K562 (cell line): ENCODE results near the gene TESK2. TPM values are rescaled to one million over a fixed set of nuclear protein-coding genes. Genes with fewer than 3 reads are reported as not detected.

Experiments used
- ARID2 ChIP-seq: fragments of 450-650 bp; IDR thresholded peaks from 2 replicates; pipeline ENCODE4 v1.6.1; 2017; ENCODE audit warnings: antibody characterized with exemption, mild to moderate bottlenecking
- CEBPB ChIP-seq: fragments of 450-650 bp; IDR thresholded peaks from 2 replicates; pipeline ENCODE4 v1.6.1; 2016; ENCODE audit warnings: missing genetic modification characterization, missing compliant biosample characterization
- CREB3L1 ChIP-seq: fragments of 450-650 bp; IDR thresholded peaks from 2 replicates; pipeline ENCODE4 v1.6.1; 2014; ENCODE audit warnings: low read depth, mild to moderate bottlenecking, moderate library complexity, borderline replicate concordance
- CREM ChIP-seq: IDR thresholded peaks from 2 replicates; pipeline ENCODE4 v1.6.1; 2014; ENCODE audit warnings: antibody characterized with exemption, low read depth
- CTCF ChIP-seq, 3 experiments: IDR thresholded peaks in 2 of 3; conservative IDR thresholded peaks in 1 of 3; 2 replicates each; pipeline ENCODE4 v1.5.1; 2011 to 2012; ENCODE audit warnings: low read length in 3 of 3, mild to moderate bottlenecking in 3 of 3, control low read depth in 2 of 3, improper control_type of control experiment in 1 of 3, inconsistent platforms in 1 of 3, low read depth in 1 of 3, mixed read lengths in 1 of 3, moderate library complexity in 1 of 3; ENCODE audit not compliant: insufficient read depth in 2 of 3
- EZH2 ChIP-seq: IDR thresholded peaks from 2 replicates; pipeline ENCODE4 v1.6.1; 2012; ENCODE audit warnings: low read depth, mild to moderate bottlenecking, inconsistent platforms, low read length, borderline replicate concordance
- FIP1L1 ChIP-seq: fragments of 200-400 bp; formaldehyde crosslinking; IDR thresholded peaks from 2 replicates; pipeline ENCODE4 v1.6.1; 2018; ENCODE audit warnings: mild to moderate bottlenecking, low read depth, low read length; ENCODE audit not compliant: poor library complexity, severe bottlenecking
- GMEB1 ChIP-seq: fragments of 250-450 bp; sonication (Bioruptor Pico); IDR thresholded peaks from 2 replicates; pipeline ENCODE4 v1.4.0; 2020; ENCODE audit warnings: mild to moderate bottlenecking
- KLF13 ChIP-seq: fragments of 450-650 bp; IDR thresholded peaks from 2 replicates; pipeline ENCODE4 v1.6.1; 2016; ENCODE audit warnings: missing genetic modification characterization, low read depth, mild to moderate bottlenecking, missing compliant biosample characterization, moderate library complexity, borderline replicate concordance
- LCOR ChIP-seq: sonication (generic); formaldehyde crosslinking; IDR thresholded peaks from 2 replicates; pipeline ENCODE4 v1.8.0; 2022; ENCODE audit warnings: mild to moderate bottlenecking, missing genetic modification reagents
- MAZ ChIP-seq, 2 experiments: fragments of 450-650 bp in 1 of 2; sonication (generic) in 1 of 2; formaldehyde crosslinking; IDR thresholded peaks in 1 of 2; conservative IDR thresholded peaks in 1 of 2; 2 replicates each; pipeline versions ENCODE4 v1.4.0 to v1.5.0; 2020; ENCODE audit warnings: mild to moderate bottlenecking in 1 of 2, missing genetic modification reagents in 1 of 2
- MLX ChIP-seq, 2 experiments: fragments of 450-650 bp in 1 of 2; sonication (generic) in 1 of 2; formaldehyde crosslinking; conservative IDR thresholded peaks; 2 replicates each; pipeline versions ENCODE4 v1.4.0 to v1.8.1; 2020 to 2022; ENCODE audit warnings: mild to moderate bottlenecking in 1 of 2, missing genetic modification reagents in 1 of 2
- NCOA1 ChIP-seq: fragments of 450-650 bp; IDR thresholded peaks from 2 replicates; pipeline ENCODE4 v1.6.1; 2016; ENCODE audit warnings: low read depth
- RAD21 ChIP-seq, 2 experiments: fragments of 250-450 bp in 1 of 2; fragments of 450-650 bp in 1 of 2; sonication (Bioruptor Pico) in 1 of 2; formaldehyde crosslinking in 1 of 2; IDR thresholded peaks in 1 of 2; conservative IDR thresholded peaks in 1 of 2; 2 replicates each; pipeline versions ENCODE4 v1.4.0 to v1.8.0; 2020 to 2022; ENCODE audit warnings: mild to moderate bottlenecking in 2 of 2, moderate library complexity in 1 of 2
- RB1 ChIP-seq: fragments of 450-650 bp; IDR thresholded peaks from 2 replicates; pipeline ENCODE4 v1.6.1; 2017; ENCODE audit warnings: low read depth, mild to moderate bottlenecking
- RBM15 ChIP-seq: fragments of 200-400 bp; formaldehyde crosslinking; IDR thresholded peaks from 2 replicates; pipeline ENCODE4 v1.6.1; 2018; ENCODE audit warnings: mild to moderate bottlenecking, low read length, moderate library complexity; ENCODE audit not compliant: insufficient read depth
- SOX6 ChIP-seq: fragments of 450-650 bp; IDR thresholded peaks from 2 replicates; pipeline ENCODE4 v1.6.1; 2014; ENCODE audit warnings: mild to moderate bottlenecking
- SP1 ChIP-seq: sonication (generic); formaldehyde crosslinking; IDR thresholded peaks from 2 replicates; pipeline ENCODE4 v1.8.1; 2022; ENCODE audit warnings: mild to moderate bottlenecking, missing genetic modification reagents
- TOE1 ChIP-seq, 2 experiments: fragments of 450-650 bp in 1 of 2; sonication (generic) in 1 of 2; formaldehyde crosslinking in 1 of 2; IDR thresholded peaks; 2 replicates each; pipeline versions ENCODE4 v1.7.1 to v1.8.0; 2016 to 2022; ENCODE audit warnings: borderline replicate concordance in 2 of 2, mild to moderate bottlenecking in 2 of 2, antibody characterized with exemption in 1 of 2, inconsistent platforms in 1 of 2, low read depth in 1 of 2, missing genetic modification reagents in 1 of 2, moderate library complexity in 1 of 2
- ZNF41 ChIP-seq: fragments of 250-450 bp; sonication (Bioruptor Pico); conservative IDR thresholded peaks from 2 replicates; pipeline ENCODE4 v1.4.0; 2020; ENCODE audit warnings: mild to moderate bottlenecking
- ZNF696 ChIP-seq: fragments of 250-450 bp; sonication (Bioruptor Pico); conservative IDR thresholded peaks from 2 replicates; pipeline ENCODE4 v1.4.0; 2020; ENCODE audit warnings: mild to moderate bottlenecking, moderate library complexity
- ZNF717 ChIP-seq: fragments of 250-450 bp; sonication (Bioruptor Pico); IDR thresholded peaks from 2 replicates; pipeline ENCODE4 v1.5.0; 2021
- polyA plus RNA-seq, 8 experiments: library from polyadenylated mRNA; depleted of rRNA in 4 of 8; stranded (reverse) in 5 of 8; unstranded in 3 of 8; fragments of >200 nt; fragmentation: Nextera tagmentation in 2 of 8; fragmentation: Illumina TruSeq in 1 of 8; extraction: Ambion mirVana in 2 of 8; extraction: Trizol in 1 of 8; gene quantifications; 2 replicates each; pipeline versions ENCODE4 v1.2.1 to v1.2.3, GENCODE V29; 2011 to 2014; ENCODE audit warnings: inconsistent platforms in 1 of 8, missing spikeins in 1 of 8
- total RNA-seq, 7 experiments: library from RNA; depleted of rRNA in 6 of 7; stranded (reverse); fragments of >200 nt in 6 of 7; fragmentation: Illumina TruSeq in 2 of 7; extraction: Trizol in 2 of 7; gene quantifications; 2 replicates each; pipeline versions ENCODE4 v1.2.1 to v1.2.3, GENCODE V29; 2011 to 2021; ENCODE audit warnings: low replicate concordance in 1 of 7

The TESK2 gene
- total and polyA plus RNA-seq, 9 of the 15 experiments (the other 6 are each of a cell fraction or from before 2014, with no cell fraction given) = 1.6 to 5.3 (median 3.7) TPM

- no peak for TF ChIP-seq NCOA1
- TF ChIP-seq LCOR = no peak
- peak; percentile 20; the same call in 1 of the 2 replicates for TF ChIP-seq SOX6
- TF ChIP-seq FIP1L1 = no peak
- peak; percentile 68 to 91 (median 79) for TF ChIP-seq CTCF (IDR thresholded peaks at IDR 0.05 in 2 of 3, conservative IDR thresholded peaks at IDR 0.05 in 1 of 3; ENCODE audit: insufficient read depth in 2 of 3, low read depth in 1 of 3, low read length in 3 of 3)
- TF ChIP-seq ZNF41 (CRISPR knock-in tag) = no peak
- TF ChIP-seq KLF13 = no peak
- TF ChIP-seq RAD21 (CRISPR knock-in tag; conservative IDR thresholded peaks at IDR 0.05 in 1 of 2, IDR thresholded peaks at IDR 0.05 in 1 of 2) = peak; percentile 97 to 98
- 0 out of 2 replicates have a peak, but pooled peaks have one; percentile 28 for TF ChIP-seq CREB3L1
- TF ChIP-seq RBM15 = no peak
- no peak for TF ChIP-seq TOE1 (IDR thresholded peaks at IDR 0.05; ENCODE audit: borderline replicate concordance)
- no peak for TF ChIP-seq TOE1 (CRISPR knock-in tag; IDR thresholded peaks at IDR 0.05; ENCODE audit: borderline replicate concordance, low read depth)
- no peak for TF ChIP-seq EZH2
- TF ChIP-seq MLX (CRISPR knock-in tag; conservative IDR thresholded peaks at IDR 0.05) = no peak
- TF ChIP-seq ZNF717 (CRISPR knock-in tag) = no peak
- TF ChIP-seq ZNF696 (CRISPR knock-in tag) = no peak
- 0 out of 4 replicates have a peak, but pooled peaks of 1 of the 2 experiments have one; percentile 14 for TF ChIP-seq MAZ (CRISPR knock-in tag; conservative IDR thresholded peaks at IDR 0.05 in 1 of 2, IDR thresholded peaks at IDR 0.05 in 1 of 2)
- no peak for TF ChIP-seq GMEB1 (CRISPR knock-in tag)
- TF ChIP-seq ARID2 = peak; percentile 44; the same call in 1 of the 2 replicates
- peak; percentile 55; the same call in 1 of the 2 replicates for TF ChIP-seq RB1
- no peak for TF ChIP-seq CREM
- TF ChIP-seq CEBPB (tag) = no peak
- TF ChIP-seq SP1 (CRISPR knock-in tag) = peak; percentile 37; the same call in 1 of the 2 replicates
Observed at GRCh38 chr1:45493116-45493697, 2.2 kb upstream of the TESK2 start (continued).
